Measurements from ENCODE around the gene ESR1.

- TF ChIP-seq CBFB (CRISPR knock-in tag; IDR thresholded peaks at IDR 0.05; ENCODE audit: low read depth): no peak
- TF ChIP-seq CTCF (IDR thresholded peaks at IDR 0.05): no peak
- no peak for TF ChIP-seq NFYB (CRISPR knock-in tag; conservative IDR thresholded peaks at IDR 0.05; ENCODE audit: low read depth)
- TF ChIP-seq SP1 (CRISPR knock-in tag; conservative IDR thresholded peaks at IDR 0.05): no peak
- TF ChIP-seq ATF2 (CRISPR knock-in tag; IDR thresholded peaks at IDR 0.05; ENCODE audit: borderline replicate concordance, low read depth): no peak
- no peak for TF ChIP-seq MYBL2 (CRISPR knock-in tag; IDR thresholded peaks at IDR 0.05)
- no peak for TF ChIP-seq USF2 (CRISPR knock-in tag; IDR thresholded peaks at IDR 0.05)
- TF ChIP-seq ZNF232 (CRISPR knock-in tag; IDR thresholded peaks at IDR 0.05): no peak
- TF ChIP-seq JUN (CRISPR knock-in tag; IDR thresholded peaks at IDR 0.05): no peak
- TF ChIP-seq IRF2 (CRISPR knock-in tag; IDR thresholded peaks at IDR 0.05; ENCODE audit: borderline replicate concordance, low read depth): no peak
- TF ChIP-seq NR3C1 (CRISPR knock-in tag; conservative IDR thresholded peaks at IDR 0.05; ENCODE audit: low read depth): no peak
- no peak for TF ChIP-seq MAX (CRISPR knock-in tag; IDR thresholded peaks at IDR 0.05)
- TF ChIP-seq E2F4 (CRISPR knock-in tag; IDR thresholded peaks at IDR 0.05; ENCODE audit: borderline replicate concordance, low read depth): no peak
- TF ChIP-seq ZBTB43 (CRISPR knock-in tag; IDR thresholded peaks at IDR 0.05): no peak
These were observed 103.9 kb downstream of the ESR1 start for GRCh38 chr6:151911401-151911800.
